HepG2 (cell line): Measurements from ENCODE around the gene TPX2. TPM values are rescaled to one million over a fixed set of nuclear protein-coding genes. Genes with fewer than 3 reads are reported as not detected.
A peak's percentile ranks its signal among the peaks of the same experiment; 100 is the strongest.

Experiments used
- AFF4 ChIP-seq: sonication (generic); formaldehyde crosslinking; IDR thresholded peaks from 2 replicates; pipeline ENCODE4 v1.4.0; 2020; ENCODE audit warnings: missing genetic modification reagents
- ARNTL ChIP-seq: sonication (generic); formaldehyde crosslinking; IDR thresholded peaks from 2 replicates; pipeline ENCODE4 v1.4.0; 2020; ENCODE audit warnings: mild to moderate bottlenecking, missing genetic modification reagents
- DNMT3B ChIP-seq: conservative IDR thresholded peaks from 2 replicates; pipeline ENCODE4 v1.6.1; 2016; ENCODE audit warnings: missing biosample characterization, control low read depth
- GTF3A ChIP-seq: sonication (generic); formaldehyde crosslinking; conservative IDR thresholded peaks from 2 replicates; pipeline ENCODE4 v1.4.0; 2020; ENCODE audit warnings: mild to moderate bottlenecking, missing genetic modification reagents
- JUNB ChIP-seq: sonication (generic); formaldehyde crosslinking; IDR thresholded peaks from 2 replicates; pipeline ENCODE4 v1.8.0; 2022; ENCODE audit warnings: missing genetic modification reagents, mild to moderate bottlenecking, borderline replicate concordance
- KDM6A ChIP-seq: IDR thresholded peaks from 2 replicates; pipeline ENCODE4 v1.6.1; 2016; ENCODE audit warnings: low read depth
- NFYC ChIP-seq: IDR thresholded peaks from 2 replicates; pipeline ENCODE4 v1.6.1; 2016; ENCODE audit warnings: missing genetic modification reagents, missing compliant biosample characterization
- PAXIP1 ChIP-seq: sonication (generic); formaldehyde crosslinking; conservative IDR thresholded peaks from 2 replicates; pipeline ENCODE4 v1.4.0; 2020; ENCODE audit warnings: mild to moderate bottlenecking, missing genetic modification reagents, moderate library complexity
- RBAK ChIP-seq: sonication (generic); formaldehyde crosslinking; IDR thresholded peaks from 2 replicates; pipeline ENCODE4 v1.5.1; 2020; ENCODE audit warnings: mild to moderate bottlenecking, missing genetic modification reagents
- RELA ChIP-seq: sonication (generic); formaldehyde crosslinking; IDR thresholded peaks from 2 replicates; pipeline ENCODE4 v1.4.0; 2020; ENCODE audit warnings: missing genetic modification reagents
- RXRA ChIP-seq: sonication (generic); formaldehyde crosslinking; IDR thresholded peaks from 2 replicates; pipeline ENCODE4 v1.5.1; 2020; ENCODE audit warnings: missing genetic modification reagents
- TARDBP ChIP-seq: sonication (generic); formaldehyde crosslinking; IDR thresholded peaks from 2 replicates; pipeline ENCODE4 v1.8.0; 2022; ENCODE audit warnings: mild to moderate bottlenecking, missing genetic modification reagents
- TBL1XR1 ChIP-seq: fragments of 150-350 bp; IDR thresholded peaks from 2 replicates; pipeline ENCODE4 v1.6.1; 2014; ENCODE audit warnings: borderline replicate concordance, low read length; ENCODE audit not compliant: partially characterized antibody
- ZNF331 ChIP-seq: sonication (generic); formaldehyde crosslinking; IDR thresholded peaks from 2 replicates; pipeline ENCODE4 v1.4.0; 2020; ENCODE audit warnings: missing genetic modification reagents
- ZNF556 ChIP-seq: sonication (generic); formaldehyde crosslinking; IDR thresholded peaks from 2 replicates; pipeline ENCODE4 v1.4.0; 2020; ENCODE audit warnings: mild to moderate bottlenecking, missing genetic modification reagents, borderline replicate concordance
- ZNF644 ChIP-seq: IDR thresholded peaks from 2 replicates; pipeline ENCODE4 v1.6.1; 2016; ENCODE audit warnings: low read depth
- ZNF678 ChIP-seq: sonication (generic); formaldehyde crosslinking; IDR thresholded peaks from 2 replicates; pipeline ENCODE4 v1.4.0; 2020; ENCODE audit warnings: mild to moderate bottlenecking, missing genetic modification reagents
- ZNF746 ChIP-seq: sonication (generic); formaldehyde crosslinking; IDR thresholded peaks from 2 replicates; pipeline ENCODE4 v1.8.0; 2022; ENCODE audit warnings: mild to moderate bottlenecking, missing genetic modification reagents
- polyA plus RNA-seq, 8 experiments: library from polyadenylated mRNA; depleted of rRNA in 3 of 8; stranded (reverse) in 7 of 8; unstranded in 1 of 8; fragments of >200 nt; fragmentation: Illumina TruSeq in 4 of 8; extraction: Trizol in 4 of 8; gene quantifications; 2 replicates each; pipeline versions ENCODE4 v1.2.1 to v1.2.3, GENCODE V29; 2011 to 2016; ENCODE audit warnings: low read depth in 4 of 8, missing spikeins in 1 of 8, mixed read lengths in 1 of 8; ENCODE audit not compliant: insufficient read depth in 1 of 8
- total RNA-seq, 5 experiments: library from RNA; depleted of rRNA; stranded (reverse); fragments of >200 nt; fragmentation: Illumina TruSeq; extraction: Trizol; gene quantifications; 2 replicates each; pipeline ENCODE4 v1.2.3, GENCODE V29; 2016; ENCODE audit warnings: low read depth in 1 of 5
- TF ChIP-seq, protein P1 (sequence below): sonication (generic); formaldehyde crosslinking; IDR thresholded peaks from 2 replicates; pipeline ENCODE4 v1.5.0; 2020; ENCODE audit warnings: mild to moderate bottlenecking, missing genetic modification reagents, borderline replicate concordance

The TPX2 gene
- total and polyA plus RNA-seq, 2 of the 13 experiments (the other 11 are each of a cell fraction or from before 2014, with no cell fraction given) = 34.3 to 124 TPM

- TF ChIP-seq AFF4 (CRISPR knock-in tag) = 0 out of 2 replicates have a peak, but pooled peaks have one; percentile 20
- no peak; the same call in 1 of the 2 replicates for TF ChIP-seq JUNB (CRISPR knock-in tag)
- no peak; the same call in none of the 2 replicates for TF ChIP-seq DNMT3B (CRISPR knock-in tag)
- TF ChIP-seq ZNF644 (CRISPR knock-in tag) = no peak
- TF ChIP-seq ZNF678 (CRISPR knock-in tag) = peak; percentile 65; the same call in 1 of the 2 replicates
- TF ChIP-seq ZNF746 (CRISPR knock-in tag) = no peak; the same call in 1 of the 2 replicates
- no peak for TF ChIP-seq RBAK
- peak; percentile 82 for TF ChIP-seq ARNTL (CRISPR knock-in tag)
- peak; percentile 2 for TF ChIP-seq TBL1XR1
- peak; percentile 85 for TF ChIP-seq TARDBP (CRISPR knock-in tag)
- TF ChIP-seq RXRA (CRISPR knock-in tag) = peak; percentile 84
- TF ChIP-seq NFYC (CRISPR knock-in tag) = peak; percentile 10; the same call in 1 of the 2 replicates
- no peak; the same call in 1 of the 2 replicates for TF ChIP-seq RELA
- peak; percentile 41 for TF ChIP-seq PAXIP1 (CRISPR knock-in tag)
- TF ChIP-seq ZNF331 (CRISPR knock-in tag) = peak; percentile 74; the same call in 1 of the 2 replicates
- TF ChIP-seq, protein P1, sequence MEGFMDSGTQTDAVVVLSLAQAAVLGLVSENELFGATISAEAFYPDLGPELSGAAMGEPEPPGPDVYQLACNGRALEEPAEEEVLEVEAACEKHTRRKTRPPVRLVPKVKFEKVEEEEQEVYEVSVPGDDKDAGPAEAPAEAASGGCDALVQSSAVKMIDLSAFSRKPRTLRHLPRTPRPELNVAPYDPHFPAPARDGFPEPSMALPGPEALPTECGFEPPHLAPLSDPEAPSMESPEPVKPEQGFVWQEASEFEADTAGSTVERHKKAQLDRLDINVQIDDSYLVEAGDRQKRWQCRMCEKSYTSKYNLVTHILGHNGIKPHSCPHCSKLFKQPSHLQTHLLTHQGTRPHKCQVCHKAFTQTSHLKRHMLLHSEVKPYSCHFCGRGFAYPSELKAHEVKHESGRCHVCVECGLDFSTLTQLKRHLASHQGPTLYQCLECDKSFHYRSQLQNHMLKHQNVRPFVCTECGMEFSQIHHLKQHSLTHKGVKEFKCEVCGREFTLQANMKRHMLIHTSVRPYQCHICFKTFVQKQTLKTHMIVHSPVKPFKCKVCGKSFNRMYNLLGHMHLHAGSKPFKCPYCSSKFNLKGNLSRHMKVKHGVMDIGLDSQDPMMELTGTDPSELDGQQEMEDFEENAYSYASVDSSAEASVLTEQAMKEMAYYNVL = peak; percentile 90
- TF ChIP-seq GTF3A (CRISPR knock-in tag) = no peak
- 0 out of 2 replicates have a peak, but pooled peaks have one; percentile 30 for TF ChIP-seq KDM6A (CRISPR knock-in tag)
- TF ChIP-seq ZNF556 (CRISPR knock-in tag) = 0 out of 2 replicates have a peak, but pooled peaks have one; percentile 27
Observed at GRCh38 chr20:31712564-31713311, 26.4 kb upstream of the TPX2 start (continued).
